ENCODE data around the gene SLC43A1. TPM values are rescaled to one million over a fixed set of nuclear protein-coding genes. Genes with fewer than 3 reads are reported as not detected.

Gene SLC43A1
- total RNA-seq, 1 donor from 2014 or later, result 25.4 TPM

- intact Hi-C loops (cut with micrococcal nuclease), result no loop called here
Measured at GRCh38 chr11:57438345-57439285, 76.9 kb downstream of the SLC43A1 start.

GRCh38 chr11:57436031-57436430, 79.5 kb downstream of the SLC43A1 start:
- intact Hi-C loops (cut with micrococcal nuclease), result no loop called here

GRCh38 chr11:57434640-57435546, 80.6 kb downstream of the SLC43A1 start:
- intact Hi-C loops (cut with micrococcal nuclease), result no loop called here

Other genes with a start within 250 kb of the SLC43A1 start
- 8.5 and 9.0 TPM in 2 replicates for gene TNKS1BP1, start 190.8 kb downstream of the SLC43A1 start, total RNA-seq
- 180 TPM in 2 replicates for gene SSRP1, start 179.8 kb downstream of the SLC43A1 start, total RNA-seq
- gene P2RX3, start 177.3 kb downstream of the SLC43A1 start, total RNA-seq, result not detected in 2 replicates
- not detected in 2 replicates for gene PRG3, start 134.6 kb downstream of the SLC43A1 start, total RNA-seq
- gene PRG2, start 125.1 kb downstream of the SLC43A1 start, total RNA-seq, result 0.45 TPM in 1 of 2 replicates, not detected in the other
- 107 and 108 TPM in 2 replicates for gene SLC43A3, start 88.6 kb downstream of the SLC43A1 start, total RNA-seq
- gene RTN4RL2, start 55.2 kb downstream of the SLC43A1 start, total RNA-seq, result 0.20 TPM in 2 replicates
- 63.0 and 67.7 TPM in 2 replicates for gene TIMM10, start 15.1 kb upstream of the SLC43A1 start, total RNA-seq
- not detected in 2 replicates for gene SMTNL1, start 21.9 kb upstream of the SLC43A1 start, total RNA-seq
- gene UBE2L6, start 52.0 kb upstream of the SLC43A1 start, total RNA-seq, result 238 and 241 TPM in 2 replicates
- gene SERPING1, start 82.0 kb upstream of the SLC43A1 start, total RNA-seq, result not detected in 2 replicates
- 0.25 and 0.48 TPM in 2 replicates for gene YPEL4, start 134.2 kb upstream of the SLC43A1 start, total RNA-seq
- gene CLP1, start 142.1 kb upstream of the SLC43A1 start, total RNA-seq, result 17.1 and 17.6 TPM in 2 replicates
- gene ZDHHC5, start 152.4 kb upstream of the SLC43A1 start, total RNA-seq, result 74.8 and 75.7 TPM in 2 replicates
- 12.1 and 12.9 TPM in 2 replicates for gene MED19, start 196.5 kb upstream of the SLC43A1 start, total RNA-seq
- 73.2 and 73.6 TPM in 2 replicates for gene TMX2, start 196.9 kb upstream of the SLC43A1 start, total RNA-seq
- 194 and 201 TPM in 2 replicates for gene SELENOH, start 225.8 kb upstream of the SLC43A1 start, total RNA-seq
- not detected in 2 replicates for gene BTBD18, start 236.1 kb upstream of the SLC43A1 start, total RNA-seq
- gene CTNND1, start 246.1 kb upstream of the SLC43A1 start, total RNA-seq, result 7.5 and 9.3 TPM in 2 replicates